CD4-positive, CD25-positive, alpha-beta regulatory T cell (primary cell): ENCODE measurements around the gene PRKAG2. TPM values are rescaled to one million over a fixed set of nuclear protein-coding genes. Genes with fewer than 3 reads are reported as not detected.

ENCODE experiments used
- ATAC-seq, 2 donors: fragments of 150-1000 bp; cut with Tn5 transposase; one replicate each; pipeline ENCODE4 v1.10.0; 2021; ENCODE audit warnings: low read depth in 2 of 2, moderate number of reproducible peaks in 2 of 2, moderate library complexity in 1 of 2
- DNase-seq, 3 donors: peaks; one replicate each; pipeline versions ENCODE4 v3.0.0 to v3.0.0-alpha.2; 2012 to 2022; ENCODE audit warnings: mixed read lengths in 1 of 3
- H3K27ac ChIP-seq: one replicate; pipeline ENCODE4 v1.7.0; 2013; ENCODE audit warnings: mild to moderate bottlenecking, low read length; ENCODE audit not compliant: insufficient read depth, poor library complexity, severe bottlenecking
- H3K27me3 ChIP-seq: one replicate; pipeline ENCODE4 v1.7.0; 2013; ENCODE audit warnings: low read length; ENCODE audit not compliant: control insufficient read depth, insufficient read depth
- H3K36me3 ChIP-seq: one replicate; pipeline ENCODE4 v1.7.0; 2013; ENCODE audit warnings: mild to moderate bottlenecking, low read length, moderate library complexity; ENCODE audit not compliant: control insufficient read depth, insufficient read depth
- H3K4me1 ChIP-seq: 2 replicates; pipeline ENCODE4 v1.7.0; 2013; ENCODE audit warnings: mild to moderate bottlenecking, low read length; ENCODE audit not compliant: insufficient read depth, control insufficient read depth, poor library complexity, severe bottlenecking
- H3K4me3 ChIP-seq: one replicate; pipeline ENCODE4 v1.7.0; 2013; ENCODE audit warnings: low read depth, mild to moderate bottlenecking, low read length, moderate library complexity
- H3K9me3 ChIP-seq, 2 experiments: 1 replicate in 1 of 2; 2 replicates in 1 of 2; pipeline ENCODE4 v1.7.0; 2013; ENCODE audit warnings: low read length in 2 of 2, mild to moderate bottlenecking in 1 of 2, moderate library complexity in 1 of 2; ENCODE audit not compliant: control insufficient read depth in 2 of 2
- H3K27ac Mint-ChIP-seq, 3 donors: one replicate each; pipeline ENCODE4 v1.8.0; 2020 to 2022; ENCODE audit warnings: mild to moderate bottlenecking in 3 of 3, mixed read lengths in 3 of 3, moderate library complexity in 2 of 3
- H3K27me3 Mint-ChIP-seq: one replicate; pipeline ENCODE4 v1.8.0; 2022; ENCODE audit warnings: mild to moderate bottlenecking, mixed read lengths
- H3K36me3 Mint-ChIP-seq: one replicate; pipeline ENCODE4 v1.8.0; 2020; ENCODE audit warnings: mixed read lengths
- H3K4me1 Mint-ChIP-seq, 4 donors: one replicate each; pipeline ENCODE4 v1.8.0; 2020 to 2022; ENCODE audit warnings: mixed read lengths in 4 of 4, mild to moderate bottlenecking in 1 of 4
- H3K4me3 Mint-ChIP-seq, 4 donors: one replicate each; pipeline ENCODE4 v1.8.0; 2020 to 2022; ENCODE audit warnings: mild to moderate bottlenecking in 4 of 4, mixed read lengths in 4 of 4, moderate library complexity in 3 of 4
- H3K9me3 Mint-ChIP-seq, 7 donors: one replicate each; pipeline ENCODE4 v1.8.0; 2020 to 2022; ENCODE audit warnings: mixed read lengths in 7 of 7, mild to moderate bottlenecking in 3 of 7, moderate library complexity in 2 of 7
- polyA plus RNA-seq, 4 donors: library from polyadenylated mRNA; unstranded; fragments of 300-500 nt; fragmentation: Illumina TruSeq; gene quantifications; one replicate each; pipeline ENCODE4 v1.2.3, GENCODE V29; 2021
- total RNA-seq: library from RNA; stranded (reverse); gene quantifications from one replicate; pipeline ENCODE4 v1.2.3, GENCODE V29; 2022

The PRKAG2 gene
- total and polyA plus RNA-seq, 5 donors from 2014 or later = 19.9 to 43.0 (median 26.1) TPM

DNA sequence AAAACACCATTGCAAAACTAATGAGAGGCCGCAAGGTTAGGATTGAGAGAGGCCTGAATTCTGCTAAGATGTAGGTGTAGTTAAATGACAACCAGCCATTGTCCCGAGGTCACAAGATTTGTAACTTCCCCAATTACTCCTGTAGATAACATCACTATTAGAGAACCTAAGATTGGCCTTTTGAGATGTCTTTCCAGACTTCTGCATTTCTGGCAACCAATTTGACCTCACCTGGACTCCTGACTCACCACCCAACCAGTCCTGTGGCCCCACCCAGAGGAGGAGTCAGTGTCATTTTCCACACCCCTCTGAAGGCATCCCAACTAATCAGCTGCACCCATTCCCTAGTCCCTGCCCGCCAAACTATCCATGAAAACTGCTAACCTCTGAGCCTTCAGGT, 115.7 kb downstream of the PRKAG2 start:
- H3K9me3 Mint-ChIP-seq = no peaks in the 10 kb centered on the region
- no peak for ATAC-seq

DNA sequence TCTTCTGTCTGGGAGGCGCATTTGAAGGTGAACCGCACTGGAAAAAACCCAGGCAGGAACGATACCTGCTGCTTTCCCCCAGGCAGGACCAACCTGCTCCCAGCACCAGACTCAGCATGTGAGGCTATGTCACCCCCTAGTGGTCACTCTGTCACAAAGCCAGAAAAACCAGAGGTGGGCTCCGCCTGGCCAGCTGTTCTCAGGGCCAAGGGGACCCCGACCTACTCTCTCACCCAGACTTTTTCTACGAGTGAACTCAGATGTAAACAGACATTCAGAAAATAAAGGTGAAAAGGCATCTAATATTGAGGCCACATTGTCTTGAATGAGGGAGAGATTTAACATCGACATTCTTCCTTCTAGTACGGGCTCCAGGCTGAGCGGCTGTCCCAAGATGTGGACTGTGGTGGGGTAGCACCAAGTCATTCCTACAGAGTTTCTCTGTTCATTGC, 117.3 kb downstream of the PRKAG2 start:
- H3K4me3 ChIP-seq = no peak overlapping the region
- no peaks in the 10 kb centered on the region for H3K36me3 ChIP-seq
- Mint-ChIP-seq H3K27ac (peak overlapping the region in 1 of 3 donors; percentile 42), H3K36me3 (no peaks in the 10 kb centered on the region), H3K27me3 (no peaks in the 10 kb centered on the region), H3K4me3 (peak overlapping the region in 1 of 4 donors; percentile 6), H3K9me3 (no peaks in the 10 kb centered on the region), H3K4me1 (peaks cover 7 to 42% (median 27%) of the 10 kb centered on the region in 4 donors)
- H3K27me3 ChIP-seq = no peaks in the 10 kb centered on the region
- H3K27ac ChIP-seq = no peak overlapping the region
- DNase-seq (peak; percentile 33 to 60 (median 51)), ATAC-seq (peak; percentile 25 to 38)
- H3K4me1 ChIP-seq = peaks cover 16% of the 10 kb centered on the region
- no peaks in the 10 kb centered on the region for H3K9me3 ChIP-seq

More for the DNA sequence above, 115.7 kb downstream of the PRKAG2 start:
- Mint-ChIP-seq H3K36me3 (peaks cover 11% of the 10 kb centered on the region), H3K4me3 (no peak overlapping the region), H3K27me3 (no peaks in the 10 kb centered on the region), H3K4me1 (peaks cover 7 to 38% (median 25%) of the 10 kb centered on the region in 4 donors), H3K27ac (peak overlapping the region in 1 of 3 donors; percentile 11)
- H3K27ac ChIP-seq = no peak overlapping the region
- H3K27me3 ChIP-seq = no peaks in the 10 kb centered on the region
- H3K4me1 ChIP-seq = peaks cover 7% of the 10 kb centered on the region
- H3K4me3 ChIP-seq = no peak overlapping the region
- no peaks in the 10 kb centered on the region for H3K9me3 ChIP-seq
- H3K36me3 ChIP-seq = peaks cover 4% of the 10 kb centered on the region
- DNase-seq = no peak

DNA sequence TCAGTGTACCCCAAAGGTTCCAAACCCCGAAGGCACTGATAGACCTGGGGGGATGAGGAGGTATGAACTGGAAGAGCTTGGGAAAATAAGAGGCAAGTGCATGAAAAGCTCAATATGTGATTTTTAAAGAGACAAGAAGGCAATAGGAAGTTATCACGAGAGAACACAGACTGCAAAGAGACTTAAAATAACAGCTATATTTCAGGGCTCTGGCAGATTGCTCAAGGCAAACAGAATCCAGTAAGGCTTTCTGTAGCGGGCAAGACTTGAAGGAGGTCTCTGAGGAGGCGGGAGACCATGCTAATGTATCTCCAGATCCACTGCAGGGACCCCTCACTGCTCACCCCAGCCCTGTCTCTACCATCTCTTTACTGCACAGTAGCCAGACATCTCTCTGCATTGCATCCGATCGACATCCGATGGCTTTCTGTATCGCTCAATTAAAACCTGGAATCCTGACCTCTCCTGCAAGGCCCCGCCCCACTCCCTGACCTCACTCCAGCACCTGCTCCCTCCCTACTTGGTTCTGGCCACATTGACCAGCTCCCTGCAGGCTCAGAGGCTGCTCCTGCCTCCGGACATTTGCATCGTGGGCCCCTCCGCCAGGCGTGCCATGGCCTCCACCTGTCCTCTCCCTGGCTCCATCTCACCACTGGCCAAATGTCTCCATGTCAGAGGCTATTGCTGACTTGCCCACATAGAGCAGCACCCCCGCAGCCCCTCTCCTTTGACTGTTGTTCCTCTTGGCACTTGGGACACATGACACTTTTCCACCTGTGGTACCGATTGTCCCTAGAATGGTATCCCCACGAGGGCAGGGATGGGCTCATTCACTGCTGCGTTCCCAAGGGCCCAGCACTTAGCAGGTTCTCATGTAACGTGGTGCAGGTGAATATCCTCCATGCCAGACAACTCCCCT, 118.0 kb downstream of the PRKAG2 start:
- Mint-ChIP-seq H3K27ac (no peak overlapping the region), H3K4me3 (peak overlapping the region in 1 of 4 donors; percentile 6), H3K36me3 (no peaks in the 10 kb centered on the region), H3K9me3 (no peaks in the 10 kb centered on the region), H3K27me3 (no peaks in the 10 kb centered on the region), H3K4me1 (peaks cover 7 to 42% (median 27%) of the 10 kb centered on the region in 4 donors)
- ATAC-seq = no peak
- no peak for DNase-seq
- Histone ChIP-seq H3K4me1 (peaks cover 16% of the 10 kb centered on the region), H3K9me3 (no peaks in the 10 kb centered on the region), H3K36me3 (no peaks in the 10 kb centered on the region), H3K27me3 (no peaks in the 10 kb centered on the region), H3K4me3 (no peak overlapping the region), H3K27ac (no peak overlapping the region)

DNA sequence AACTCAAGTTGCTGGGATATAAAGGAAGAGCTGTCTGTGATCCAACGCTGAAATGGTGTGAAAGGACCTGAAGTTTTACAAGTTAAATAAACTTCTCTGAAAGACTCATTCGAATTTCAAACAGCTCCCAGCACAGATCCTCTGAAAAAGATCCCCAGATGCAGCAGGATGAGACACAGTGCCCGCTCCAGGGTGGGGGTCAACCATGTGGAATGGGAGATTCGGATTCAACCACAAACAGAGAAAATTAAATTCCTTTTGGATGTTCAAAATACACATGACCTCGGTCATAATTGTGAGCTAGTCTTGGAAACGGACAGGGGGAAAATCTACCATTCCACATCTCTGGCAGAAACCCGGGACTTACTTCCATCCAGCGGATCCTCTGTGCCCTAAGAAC, 119.6 kb downstream of the PRKAG2 start:
- Mint-ChIP-seq H3K27ac (peak overlapping the region in 1 of 3 donors; percentile 76), H3K4me3 (no peak overlapping the region), H3K9me3 (no peaks in the 10 kb centered on the region), H3K36me3 (no peaks in the 10 kb centered on the region), H3K27me3 (no peaks in the 10 kb centered on the region), H3K4me1 (peaks cover 7 to 42% (median 26%) of the 10 kb centered on the region in 4 donors)
- Histone ChIP-seq H3K9me3 (no peaks in the 10 kb centered on the region), H3K4me3 (no peak overlapping the region), H3K4me1 (peaks cover 16% of the 10 kb centered on the region), H3K27ac (no peak overlapping the region), H3K36me3 (no peaks in the 10 kb centered on the region), H3K27me3 (no peaks in the 10 kb centered on the region)
- DNase-seq = no peak
- no peak for ATAC-seq

DNA sequence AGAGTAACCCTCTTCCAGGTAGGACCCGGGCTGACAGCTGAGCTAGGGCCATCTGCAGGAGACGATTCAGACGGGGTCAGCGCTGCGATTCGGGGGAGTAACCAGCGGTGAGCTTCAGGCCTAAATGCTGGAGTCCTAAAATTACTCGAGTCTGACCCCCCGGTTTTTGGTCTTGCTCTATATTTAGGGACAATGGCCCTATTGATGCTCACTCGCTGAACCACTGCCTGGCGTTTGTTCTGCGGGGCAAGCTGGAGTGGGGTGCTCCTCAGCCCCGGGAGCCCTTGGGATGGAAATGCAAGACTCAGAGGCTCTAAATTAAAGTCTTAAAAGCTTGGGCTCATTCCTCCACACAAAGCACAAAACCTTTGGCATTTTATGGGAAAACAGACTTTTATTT, 120.0 kb downstream of the PRKAG2 start:
- no peak overlapping the region for H3K27ac ChIP-seq
- H3K27me3 ChIP-seq = no peaks in the 10 kb centered on the region
- peak overlapping the region; percentile 32 to 94 (median 81) for H3K27ac Mint-ChIP-seq

DNA sequence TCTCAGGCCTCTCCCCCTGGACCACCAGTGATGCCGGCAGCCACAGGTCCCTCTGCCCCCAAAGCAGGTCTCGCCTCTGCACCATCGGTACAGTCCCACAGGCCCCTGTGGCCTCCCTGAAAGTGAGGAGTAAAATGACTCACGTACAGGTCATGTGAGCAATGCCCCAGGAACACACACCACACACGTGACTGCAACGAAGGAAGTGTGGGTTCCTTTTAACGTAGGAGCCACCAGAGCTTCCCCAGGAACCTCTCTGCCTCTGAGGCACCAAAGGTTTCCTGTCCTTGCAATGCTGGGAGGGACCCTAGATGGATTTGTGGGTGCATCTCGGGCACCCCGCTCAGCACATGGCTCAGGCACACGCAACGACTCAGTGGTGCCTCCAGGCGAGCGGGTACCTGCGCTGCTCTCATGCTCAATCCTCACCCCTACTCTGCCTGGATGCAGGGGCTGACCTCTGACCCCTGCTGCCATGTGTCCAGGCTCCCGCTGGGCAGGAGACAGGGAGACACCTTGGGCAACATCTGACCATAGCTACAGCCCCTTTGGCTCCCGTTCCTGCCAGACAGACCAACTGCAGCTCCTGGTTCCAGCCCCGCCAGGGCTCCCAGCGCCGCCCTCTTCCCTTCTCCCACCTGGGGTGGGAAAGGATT, 120.7 kb downstream of the PRKAG2 start:
- Mint-ChIP-seq H3K36me3 (peaks cover 7% of the 10 kb centered on the region), H3K4me3 (peak overlapping the region; percentile 33 to 86 (median 72)), H3K27ac (peak overlapping the region; percentile 32 to 94 (median 81)), H3K4me1 (peaks cover 7 to 45% (median 27%) of the 10 kb centered on the region in 4 donors), H3K27me3 (no peaks in the 10 kb centered on the region), H3K9me3 (no peaks in the 10 kb centered on the region)
- H3K9me3 ChIP-seq = no peaks in the 10 kb centered on the region
- peak; percentile 96 to 97 for ATAC-seq
- no peaks in the 10 kb centered on the region for H3K27me3 ChIP-seq
- H3K4me1 ChIP-seq = peaks cover 16% of the 10 kb centered on the region
- H3K27ac ChIP-seq = peak overlapping the region; percentile 65
- peak overlapping the region; percentile 26 for H3K4me3 ChIP-seq
- peak; percentile 31 to 84 (median 53) for DNase-seq
- H3K36me3 ChIP-seq = no peaks in the 10 kb centered on the region

More for the DNA sequence above, 120.0 kb downstream of the PRKAG2 start:
- Mint-ChIP-seq H3K4me3 (peak overlapping the region in 3 of 4 donors; percentile 33 to 75 (median 73)), H3K27me3 (no peaks in the 10 kb centered on the region), H3K4me1 (peaks cover 7 to 43% (median 27%) of the 10 kb centered on the region in 4 donors), H3K9me3 (no peaks in the 10 kb centered on the region), H3K36me3 (peaks cover 4% of the 10 kb centered on the region)
- Histone ChIP-seq H3K9me3 (no peaks in the 10 kb centered on the region), H3K36me3 (no peaks in the 10 kb centered on the region), H3K4me1 (peaks cover 16% of the 10 kb centered on the region), H3K4me3 (no peak overlapping the region)
- no peak for DNase-seq
- ATAC-seq = no peak

DNA sequence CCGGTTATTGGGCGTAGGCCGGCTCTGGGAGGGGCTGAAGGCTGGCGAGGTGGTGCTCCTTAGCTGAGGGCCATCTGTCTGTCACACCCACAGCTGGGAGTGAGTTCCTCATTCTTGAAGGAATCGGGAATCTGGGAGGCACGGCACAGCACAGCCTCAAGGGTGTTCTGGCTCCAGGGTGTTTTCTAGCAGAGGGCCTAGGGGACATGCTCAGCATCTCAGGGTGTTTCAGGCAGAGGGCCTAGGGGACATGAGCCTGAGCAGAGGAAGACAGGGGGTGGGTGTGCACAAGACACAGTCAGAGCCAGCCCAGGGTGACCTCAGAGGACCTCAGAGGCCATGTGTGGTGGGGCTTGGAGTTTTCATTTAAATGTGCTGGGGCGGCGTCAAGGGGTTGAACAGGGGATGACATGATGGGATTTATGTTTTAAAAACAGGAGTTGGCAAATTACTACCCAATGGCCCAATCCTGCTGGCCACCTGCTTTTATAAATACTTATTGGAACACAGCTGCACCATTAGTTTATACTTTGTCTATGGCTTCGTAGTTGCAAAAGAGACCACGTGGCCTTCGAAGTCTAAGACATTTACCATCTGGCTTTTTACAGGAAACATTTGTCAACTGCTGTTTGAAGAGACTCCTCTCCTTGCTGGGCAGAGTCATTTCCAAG, 121.6 kb downstream of the PRKAG2 start:
- H3K4me3 Mint-ChIP-seq = no peak overlapping the region
- ATAC-seq (no peak), DNase-seq (no peak)
- no peaks in the 10 kb centered on the region for H3K27me3 ChIP-seq
- no peak overlapping the region for H3K4me3 ChIP-seq
- peak overlapping the region; percentile 65 for H3K27ac ChIP-seq
- H3K27me3 Mint-ChIP-seq = no peaks in the 10 kb centered on the region
- no peaks in the 10 kb centered on the region for H3K9me3 ChIP-seq
- no peaks in the 10 kb centered on the region for H3K36me3 ChIP-seq
- H3K36me3 Mint-ChIP-seq = peaks cover 10% of the 10 kb centered on the region
- peak overlapping the region in 2 of 3 donors; percentile 81 to 94 for H3K27ac Mint-ChIP-seq
- peaks cover 16% of the 10 kb centered on the region for H3K4me1 ChIP-seq
- peaks cover 0 to 1% (median 0%) of the 10 kb centered on the region in 7 donors for H3K9me3 Mint-ChIP-seq
- peaks cover 7 to 45% (median 27%) of the 10 kb centered on the region in 4 donors for H3K4me1 Mint-ChIP-seq
